IMR-90 (cell line): ENCODE results near the gene ORMDL3. TPM values are rescaled to one million over a fixed set of nuclear protein-coding genes. Genes with fewer than 3 reads are reported as not detected.

Experiments used
- BHLHE40 ChIP-seq: fragments of 150-350 bp; IDR thresholded peaks from 2 replicates; pipeline ENCODE4 v1.6.1; 2016; ENCODE audit warnings: mild to moderate bottlenecking, low read depth, low read length
- CHD1 ChIP-seq: IDR thresholded peaks from 2 replicates; pipeline ENCODE4 v1.6.1; 2012; ENCODE audit warnings: low read depth, low read length, improper control_type of control experiment
- FOS ChIP-seq: fragments of 150-350 bp; IDR thresholded peaks from 2 replicates; pipeline ENCODE4 v1.6.1; 2016; ENCODE audit warnings: low read depth, low read length
- NFE2L2 ChIP-seq: fragments of 150-350 bp; IDR thresholded peaks from 2 replicates; pipeline ENCODE4 v1.6.1; 2016; ENCODE audit warnings: low read depth, mild to moderate bottlenecking, low read length
- POLR2A ChIP-seq: IDR thresholded peaks from 2 replicates; pipeline ENCODE4 v1.6.1; 2012; ENCODE audit warnings: mild to moderate bottlenecking, low read depth, low read length
- RAD21 ChIP-seq: IDR thresholded peaks from 2 replicates; pipeline ENCODE4 v1.6.1; 2012; ENCODE audit warnings: low read length, improper control_type of control experiment
- RCOR1 ChIP-seq: IDR thresholded peaks from 2 replicates; pipeline ENCODE4 v1.6.1; 2012; ENCODE audit warnings: mild to moderate bottlenecking, low read length, improper control_type of control experiment; ENCODE audit not compliant: insufficient replicate concordance
- RFX5 ChIP-seq: IDR thresholded peaks from 2 replicates; pipeline ENCODE4 v1.8.0; 2012; ENCODE audit warnings: low read depth, mild to moderate bottlenecking, low read length, moderate library complexity
- polyA plus RNA-seq, 3 experiments: library from polyadenylated mRNA; depleted of rRNA; stranded (reverse); fragments of >200 nt; gene quantifications; 2 replicates each; pipeline ENCODE4 v1.2.3, GENCODE V29; 2012; ENCODE audit warnings: low replicate concordance in 1 of 3
- total RNA-seq: library from RNA; depleted of rRNA; stranded (reverse); fragments of >200 nt; gene quantifications from 2 replicates; pipeline ENCODE4 v1.2.3, GENCODE V29; 2012

Gene ORMDL3
- total and polyA plus RNA-seq, 2 of the 4 experiments (the other 2 are of a cell fraction) = 45.7 to 78.6 TPM

- TF ChIP-seq BHLHE40 (no peak), CHD1 (no peak), NFE2L2 (no peak), RAD21 (no peak), RFX5 (no peak), POLR2A (no peak), RCOR1 (no peak), FOS (no peak)
Measured at GRCh38 chr17:39924691-39925055, 2.7 kb downstream of the ORMDL3 start (continued).
